ENCODE measurements around the gene IMMP1L.

GRCh38 chr11:31555938-31556337 lies 46.5 kb upstream of the IMMP1L start:
- TF ChIP-seq CTCF (IDR thresholded peaks at IDR 0.05) (no peak), POLR2A (IDR thresholded peaks at IDR 0.05) (no peak)
